Effector memory CD4-positive, alpha-beta T cell (primary cell): Measurements from ENCODE around the gene NELL1.

Experiments
- DNase-seq, 3 donors: peaks; one replicate each; pipeline ENCODE4 v3.0.0-alpha.2; 2020
- H3K27ac ChIP-seq: 2 replicates; pipeline ENCODE4 v1.7.0; 2013; ENCODE audit warnings: mild to moderate bottlenecking, low read length, moderate library complexity; ENCODE audit not compliant: insufficient read depth, poor library complexity, severe bottlenecking
- H3K27me3 ChIP-seq: replicated peaks from 2 replicates; pipeline ENCODE4 v1.7.0; 2013; ENCODE audit warnings: mild to moderate bottlenecking, low read length; ENCODE audit not compliant: insufficient read depth, control insufficient read depth, poor library complexity, severe bottlenecking
- H3K36me3 ChIP-seq: 2 replicates; pipeline ENCODE4 v1.7.0; 2013; ENCODE audit warnings: mild to moderate bottlenecking, low read length, moderate library complexity; ENCODE audit not compliant: control insufficient read depth, insufficient read depth
- H3K4me1 ChIP-seq: 2 replicates; pipeline ENCODE4 v1.7.0; 2013; ENCODE audit warnings: low read length, mild to moderate bottlenecking; ENCODE audit not compliant: control insufficient read depth, insufficient read depth, poor library complexity, severe bottlenecking
- H3K4me3 ChIP-seq: 2 replicates; pipeline ENCODE4 v1.7.0; 2013; ENCODE audit warnings: low read length, low read depth, mild to moderate bottlenecking; ENCODE audit not compliant: insufficient read depth, poor library complexity, severe bottlenecking
- H3K9me3 ChIP-seq: 2 replicates; pipeline ENCODE4 v1.7.0; 2013; ENCODE audit warnings: mild to moderate bottlenecking, low read length, moderate library complexity; ENCODE audit not compliant: control insufficient read depth

Gene NELL1

GRCh38 chr11:21456186-21456585, 786.8 kb downstream of the NELL1 start:
- DNase-seq, result no peak
- H3K4me1 ChIP-seq, result no peaks in the 10 kb centered on the region
- H3K36me3 ChIP-seq, result no peaks in the 10 kb centered on the region
- H3K27ac ChIP-seq, result no peak overlapping the region
- peaks cover 5% of the 10 kb centered on the region for H3K9me3 ChIP-seq
- no peaks in the 10 kb centered on the region for H3K27me3 ChIP-seq
- H3K4me3 ChIP-seq, result no peak overlapping the region

GRCh38 chr11:21460082-21460481, 790.7 kb downstream of the NELL1 start:
- DNase-seq, result no peak
- Histone ChIP-seq H3K4me1 (no peaks in the 10 kb centered on the region), H3K27ac (no peak overlapping the region), H3K9me3 (peaks cover 5% of the 10 kb centered on the region), H3K36me3 (no peaks in the 10 kb centered on the region), H3K4me3 (no peak overlapping the region), H3K27me3 (no peaks in the 10 kb centered on the region)

DNA sequence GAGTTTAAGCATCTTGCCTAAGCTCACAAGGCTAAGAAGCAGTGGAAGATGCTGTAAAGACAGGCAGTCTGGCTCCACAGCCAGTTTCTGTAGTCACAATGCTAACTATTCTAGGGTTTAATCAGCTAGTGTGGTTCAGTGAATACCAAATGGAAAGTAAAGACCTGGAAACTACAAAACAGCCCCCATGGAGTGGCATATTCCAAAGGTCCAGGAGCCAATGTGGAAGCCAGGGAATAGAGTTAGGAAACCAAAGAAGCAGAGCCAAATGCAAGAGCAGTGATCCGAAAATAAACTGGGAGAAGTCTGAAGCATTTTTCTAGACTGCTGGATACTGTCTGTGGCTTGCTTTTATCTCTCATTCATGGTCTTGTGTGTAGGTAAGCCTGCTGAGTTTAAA, 792.3 kb downstream of the NELL1 start:
- Histone ChIP-seq H3K9me3 (no peaks in the 10 kb centered on the region), H3K27ac (no peak overlapping the region), H3K27me3 (no peaks in the 10 kb centered on the region), H3K4me1 (no peaks in the 10 kb centered on the region), H3K4me3 (no peak overlapping the region), H3K36me3 (no peaks in the 10 kb centered on the region)
- DNase-seq, result no peak

DNA sequence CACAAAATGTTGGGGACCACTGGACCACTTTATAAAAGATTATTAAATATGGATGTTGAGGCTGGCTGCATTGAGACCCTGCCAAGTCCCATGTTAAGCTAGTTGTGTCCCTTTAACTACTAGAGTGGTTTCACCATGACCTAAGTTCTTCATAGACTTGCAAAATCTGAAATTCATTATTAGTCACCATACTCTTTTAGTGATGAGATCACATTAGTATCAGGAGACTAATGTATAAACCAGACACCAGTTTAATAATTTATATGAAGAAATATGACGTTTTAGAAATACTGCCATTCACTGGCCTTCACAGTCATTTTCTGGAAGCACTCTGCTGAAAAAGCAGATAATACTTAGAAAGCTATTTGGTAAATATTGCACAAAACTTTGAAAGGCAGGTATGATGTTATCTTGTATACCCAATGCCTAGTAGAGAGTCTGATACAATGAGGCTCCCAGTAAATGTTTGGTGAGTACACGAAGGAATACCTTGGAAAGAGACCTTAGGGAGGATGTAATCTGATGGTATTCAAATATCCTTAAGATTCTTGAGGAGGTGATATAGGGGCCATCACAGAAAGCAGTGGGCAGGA, 795.3 kb downstream of the NELL1 start:
- H3K4me1 ChIP-seq, result no peaks in the 10 kb centered on the region
- H3K27ac ChIP-seq, result no peak overlapping the region
- DNase-seq, result no peak

GRCh38 chr11:21465203-21465602, 795.8 kb downstream of the NELL1 start:
- H3K27ac ChIP-seq, result no peak overlapping the region
- H3K4me1 ChIP-seq, result no peaks in the 10 kb centered on the region
- H3K36me3 ChIP-seq, result no peaks in the 10 kb centered on the region
- DNase-seq, result no peak
- H3K4me3 ChIP-seq, result no peak overlapping the region
- H3K27me3 ChIP-seq, result no peaks in the 10 kb centered on the region
- H3K9me3 ChIP-seq, result no peaks in the 10 kb centered on the region

More for the DNA sequence above, 795.3 kb downstream of the NELL1 start:
- Histone ChIP-seq H3K27me3 (no peaks in the 10 kb centered on the region), H3K36me3 (no peaks in the 10 kb centered on the region), H3K4me3 (no peak overlapping the region), H3K9me3 (no peaks in the 10 kb centered on the region)

DNA sequence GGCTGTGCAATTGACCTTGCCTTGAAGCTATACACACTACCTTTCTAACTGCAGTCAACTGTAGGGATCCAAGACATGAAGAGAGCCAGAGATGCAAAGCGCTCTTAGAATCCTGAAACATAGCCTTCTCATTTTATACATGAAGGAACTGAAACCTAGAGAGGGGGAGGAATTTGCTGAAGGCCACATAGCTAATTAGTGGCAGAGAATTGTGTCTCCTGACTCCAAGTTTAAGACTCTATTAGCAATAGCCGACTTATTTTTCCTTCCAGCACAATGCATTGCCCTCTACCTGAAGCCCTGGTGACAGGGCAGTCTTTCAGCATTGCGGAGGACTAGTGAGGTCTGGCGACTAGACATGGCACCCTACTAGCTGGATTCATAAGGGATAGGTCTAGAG, 796.5 kb downstream of the NELL1 start:
- H3K4me1 ChIP-seq, result no peaks in the 10 kb centered on the region
- H3K9me3 ChIP-seq, result no peaks in the 10 kb centered on the region
- H3K36me3 ChIP-seq, result no peaks in the 10 kb centered on the region
- no peaks in the 10 kb centered on the region for H3K27me3 ChIP-seq
- H3K4me3 ChIP-seq, result no peak overlapping the region
- DNase-seq, result no peak
- no peak overlapping the region for H3K27ac ChIP-seq

DNA sequence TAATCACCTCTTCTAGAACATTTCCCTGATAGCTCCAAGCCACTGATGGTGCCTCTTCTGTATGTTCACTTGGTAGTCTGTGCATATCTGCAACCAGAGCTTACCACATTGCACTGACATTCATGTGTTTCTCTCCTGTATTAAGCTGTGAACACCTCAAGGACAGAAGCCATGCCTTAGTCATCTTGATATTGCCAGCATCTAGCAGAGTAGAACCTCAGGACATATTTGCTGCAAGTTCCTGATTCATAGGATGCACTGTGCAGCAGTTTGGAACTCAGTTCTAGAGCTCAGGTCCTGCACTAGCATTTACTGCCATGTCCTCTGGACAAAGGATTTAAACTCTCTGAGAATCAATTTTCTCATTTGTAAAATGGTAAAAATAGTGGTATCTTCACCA, 801.1 kb downstream of the NELL1 start:
- H3K4me3 ChIP-seq, result no peak overlapping the region
- no peak for DNase-seq
- H3K4me1 ChIP-seq, result no peaks in the 10 kb centered on the region
- no peaks in the 10 kb centered on the region for H3K27me3 ChIP-seq
- H3K36me3 ChIP-seq, result no peaks in the 10 kb centered on the region
- H3K27ac ChIP-seq, result no peak overlapping the region
- H3K9me3 ChIP-seq, result no peaks in the 10 kb centered on the region

DNA sequence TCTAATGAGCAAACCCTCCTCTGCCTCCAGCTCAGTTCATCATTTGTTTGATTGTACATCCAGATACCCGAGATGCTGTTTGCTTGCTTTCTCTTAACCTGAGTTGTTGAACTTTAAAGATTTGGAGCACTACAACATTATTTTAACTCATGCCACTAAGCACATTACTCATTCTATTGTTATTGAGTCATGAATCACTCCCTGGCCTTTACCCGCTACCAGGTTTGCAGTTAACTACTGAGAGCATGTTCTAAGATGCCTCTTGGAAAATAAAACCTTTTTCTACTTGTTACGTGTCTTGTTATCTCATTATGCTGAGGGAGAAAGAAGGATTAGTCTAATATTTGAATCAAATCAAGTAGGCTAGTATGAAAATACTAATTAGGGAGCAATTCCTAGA, 802.9 kb downstream of the NELL1 start:
- Histone ChIP-seq H3K4me1 (no peaks in the 10 kb centered on the region), H3K9me3 (no peaks in the 10 kb centered on the region), H3K27me3 (no peaks in the 10 kb centered on the region), H3K4me3 (no peak overlapping the region), H3K27ac (no peak overlapping the region), H3K36me3 (no peaks in the 10 kb centered on the region)
- no peak for DNase-seq

DNA sequence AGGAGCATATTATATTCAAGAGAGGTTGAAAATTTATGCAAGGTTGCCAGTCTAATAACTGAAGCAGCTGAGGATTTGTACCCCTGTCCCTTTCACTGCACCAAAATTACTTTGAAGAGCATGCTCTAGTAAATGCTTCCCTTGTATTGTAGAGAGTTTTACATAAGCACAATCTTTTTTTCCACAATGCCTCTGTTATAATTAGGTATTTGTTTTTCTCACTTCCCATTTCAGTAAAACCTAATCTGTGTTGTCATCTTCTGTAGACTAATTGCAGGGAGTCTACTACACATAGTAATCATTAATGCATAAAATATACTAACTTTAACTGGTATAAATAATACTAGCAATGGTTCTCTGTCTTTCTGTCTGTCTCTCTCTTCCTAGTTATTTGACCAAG, 805.1 kb downstream of the NELL1 start:
- Histone ChIP-seq H3K27ac (no peak overlapping the region), H3K4me3 (no peak overlapping the region), H3K27me3 (no peaks in the 10 kb centered on the region), H3K9me3 (no peaks in the 10 kb centered on the region), H3K36me3 (no peaks in the 10 kb centered on the region), H3K4me1 (no peaks in the 10 kb centered on the region)
- DNase-seq, result no peak

DNA sequence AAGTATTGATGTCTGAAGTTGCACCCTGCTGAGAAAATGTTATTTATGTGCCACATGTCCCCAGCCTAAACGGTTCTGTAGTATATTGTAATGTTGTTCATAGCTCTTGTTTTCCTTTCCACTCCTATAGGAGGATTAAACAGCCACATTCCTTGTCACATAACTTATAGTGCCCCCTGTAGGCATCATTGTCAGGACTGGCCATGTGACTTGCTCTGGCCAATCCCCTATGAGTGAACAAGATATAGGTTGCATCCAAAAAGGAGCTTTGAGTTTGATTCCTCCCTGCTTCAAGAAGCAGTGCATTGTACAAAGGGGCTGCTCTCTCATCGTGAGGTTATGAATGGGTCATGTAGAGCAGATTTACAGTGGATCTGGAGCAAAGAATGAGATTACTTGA, 805.9 kb downstream of the NELL1 start:
- Histone ChIP-seq H3K27me3 (no peaks in the 10 kb centered on the region), H3K4me1 (no peaks in the 10 kb centered on the region), H3K4me3 (no peak overlapping the region), H3K27ac (no peak overlapping the region), H3K9me3 (no peaks in the 10 kb centered on the region), H3K36me3 (no peaks in the 10 kb centered on the region)
- DNase-seq, result no peak
